HCEC 1CT (cell line): ENCODE measurements around the gene CDK5R1.

Experiments used
- DNase-seq: peaks from one replicate; pipeline ENCODE4 v3.0.0-alpha.2; 2017

CDK5R1 gene

DNA sequence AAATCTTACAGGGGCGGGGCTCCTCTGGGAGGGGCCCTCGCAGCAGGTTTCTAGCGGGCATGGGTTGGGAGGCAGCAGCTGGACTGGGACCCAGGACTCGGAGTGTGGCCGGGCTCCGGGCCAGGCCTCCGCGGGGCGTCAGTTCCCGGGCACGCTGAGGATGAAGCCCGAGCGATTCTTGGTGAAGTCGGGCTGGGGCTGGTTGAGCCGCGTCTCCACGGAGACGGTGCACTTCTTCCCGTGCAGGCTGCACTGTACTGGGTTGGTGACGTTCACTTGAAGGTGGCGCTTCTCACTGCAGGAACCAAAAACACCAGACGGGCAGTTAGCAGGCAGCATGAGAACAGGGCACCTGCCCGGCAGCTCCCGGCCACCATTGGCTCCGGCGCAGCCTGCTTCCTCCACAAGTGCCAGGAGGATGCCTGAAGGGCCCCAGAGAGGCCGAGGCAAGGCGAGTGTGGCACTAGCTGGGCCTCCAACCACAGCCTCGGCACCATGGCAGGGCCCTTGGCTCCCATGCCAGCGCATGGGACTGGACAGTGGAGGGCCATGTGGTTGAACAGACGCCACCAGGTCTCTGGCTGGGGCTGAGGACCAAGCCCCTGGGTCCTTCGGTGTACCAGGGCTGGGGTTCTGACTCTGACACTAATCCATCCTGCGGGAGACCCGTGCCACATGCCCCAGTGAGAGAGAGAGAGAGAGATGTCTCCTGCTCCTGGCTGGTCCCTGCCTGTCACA is 8.0 kb downstream of the CDK5R1 start:
- no peak for DNase-seq

DNA sequence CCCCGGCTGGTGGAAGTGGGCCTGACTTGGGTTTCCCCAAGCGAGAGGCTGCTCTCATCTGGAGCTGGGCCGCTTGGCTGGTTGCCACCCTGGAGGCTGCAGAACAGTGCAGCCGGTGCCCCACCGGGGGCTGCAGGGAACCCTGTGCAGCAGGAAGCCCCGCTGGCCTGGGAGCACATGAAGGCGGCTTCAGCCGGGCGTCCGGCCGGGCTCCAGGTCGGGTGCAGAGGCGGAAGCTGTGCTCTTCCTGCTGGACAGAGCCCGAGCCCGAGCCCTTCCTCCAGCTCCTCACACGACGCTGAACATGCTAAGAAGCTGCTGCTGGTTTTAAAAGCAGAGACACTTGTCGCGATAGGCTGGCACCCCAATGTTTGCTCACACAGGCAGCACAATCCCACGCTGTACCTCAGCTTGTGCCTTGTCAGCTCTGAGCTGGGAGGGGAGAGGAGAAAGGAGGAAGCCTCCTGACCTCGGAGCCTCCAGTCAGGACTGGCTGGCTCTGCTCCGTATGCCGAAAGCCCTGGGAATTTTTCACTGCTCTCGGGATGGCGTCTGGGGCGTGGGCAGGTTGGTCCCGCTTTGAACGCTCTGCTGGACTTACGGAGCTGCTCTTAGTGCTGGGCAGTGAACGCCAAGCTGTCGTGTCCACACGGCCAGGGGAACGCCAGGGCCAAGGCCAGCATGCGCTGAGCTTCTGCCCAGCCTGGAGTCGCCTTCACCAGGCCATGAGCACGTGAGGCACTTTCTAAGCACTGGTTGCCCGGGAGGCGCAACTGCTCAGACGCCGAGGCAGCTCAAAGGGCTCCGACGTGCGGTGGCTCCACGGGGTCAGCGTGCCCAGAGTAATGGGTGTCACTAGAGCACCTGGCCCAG is 8.8 kb downstream of the CDK5R1 start:
- DNase-seq, result no peak

- peak; percentile 90 for DNase-seq
Measured at GRCh38 chr17:32496395-32497073, 9.7 kb downstream of the CDK5R1 start.

- peak; percentile 48 for DNase-seq
Measured at GRCh38 chr17:32497431-32498205, 10.8 kb downstream of the CDK5R1 start.

- DNase-seq, result no peak
Measured at GRCh38 chr17:32498391-32498790, 11.6 kb downstream of the CDK5R1 start.

- DNase-seq, result no peak
Measured at GRCh38 chr17:32502013-32502412, 15.2 kb downstream of the CDK5R1 start.

GRCh38 chr17:32502710-32503109 is 15.9 kb downstream of the CDK5R1 start:
- DNase-seq, result no peak

- peak; percentile 35 for DNase-seq
Measured at GRCh38 chr17:32503251-32504165, 16.7 kb downstream of the CDK5R1 start.

DNA sequence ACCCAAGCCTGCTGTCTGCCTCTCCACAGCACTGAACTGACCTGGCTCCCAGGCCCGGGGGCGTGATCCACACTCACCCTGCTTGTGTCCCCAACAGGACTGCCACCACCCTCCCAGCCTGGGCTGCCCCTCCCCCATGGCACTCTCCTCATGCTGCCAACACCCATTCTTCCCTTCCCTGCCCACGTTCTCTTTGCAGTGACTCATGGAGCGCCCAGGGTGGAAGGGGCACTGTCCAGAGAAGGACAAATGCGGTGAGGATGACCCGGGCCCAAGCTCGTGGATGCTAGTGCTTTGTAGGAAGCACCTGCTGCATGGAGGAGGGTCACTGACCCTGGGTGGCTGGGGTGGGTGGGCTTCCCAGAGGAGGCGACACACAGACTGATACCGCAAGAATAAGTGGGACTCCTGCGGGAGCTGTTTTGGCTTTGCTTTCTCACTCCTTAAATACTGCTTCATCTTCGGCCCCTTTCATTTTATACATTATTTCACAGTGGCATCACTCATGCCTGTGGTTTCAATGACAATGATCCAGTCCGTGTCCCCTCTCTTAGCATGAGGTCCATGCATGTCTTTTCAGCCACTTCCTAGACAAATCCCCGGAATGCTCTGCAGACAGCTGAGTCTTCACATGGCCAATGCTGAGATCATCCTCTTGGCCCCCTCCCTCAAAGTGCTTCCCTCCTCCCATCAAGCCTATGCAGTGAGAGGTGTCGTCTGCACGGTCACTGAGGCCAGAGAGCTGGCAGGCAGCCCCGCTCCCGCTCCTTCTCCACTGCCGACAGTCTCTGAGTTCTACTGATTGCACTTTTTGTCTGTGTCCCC is 17.6 kb downstream of the CDK5R1 start:
- DNase-seq, result no peak

GRCh38 chr17:32508926-32509325 is 22.1 kb downstream of the CDK5R1 start:
- no peak for DNase-seq

- DNase-seq, result no peak
Measured at GRCh38 chr17:32510466-32510865, 23.7 kb downstream of the CDK5R1 start.

DNA sequence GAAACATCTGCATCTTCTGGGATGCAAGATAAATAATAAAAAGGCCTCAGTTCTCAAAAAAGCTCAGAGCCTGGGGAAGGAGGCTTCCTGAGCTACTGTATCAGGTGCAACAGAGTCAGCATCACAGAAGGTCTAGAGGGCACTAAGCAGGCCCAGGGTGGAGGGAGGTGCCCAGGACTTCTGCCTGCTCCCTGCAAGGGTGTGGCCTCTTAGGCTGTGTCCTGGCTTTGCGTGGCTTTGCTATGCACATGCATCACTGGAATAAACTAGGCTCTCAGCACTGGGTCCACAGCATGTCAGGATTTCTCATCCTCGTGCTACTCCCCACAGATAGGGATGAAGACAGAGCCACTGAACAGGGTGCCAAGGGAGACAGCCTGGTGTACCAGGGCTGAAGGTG is 25.5 kb downstream of the CDK5R1 start:
- no peak for DNase-seq

DNA sequence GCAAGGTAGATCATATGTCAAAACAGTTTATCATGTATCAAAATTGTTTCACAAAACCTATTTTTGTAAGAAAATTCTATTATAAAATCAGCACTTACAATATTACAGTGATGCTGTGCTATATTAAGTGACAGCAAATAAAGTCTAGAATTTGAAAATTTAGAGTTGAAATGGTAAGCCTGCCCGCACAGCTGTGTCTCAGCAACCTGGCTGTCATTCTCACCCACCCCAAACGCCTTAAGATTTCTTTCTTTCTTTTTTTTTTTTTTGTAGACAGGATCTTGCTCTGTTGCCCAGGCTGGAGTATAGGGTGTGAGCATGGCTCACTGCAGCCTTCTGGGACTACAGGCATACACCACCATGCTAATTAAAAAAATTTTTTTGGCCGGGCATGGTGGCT is 26.8 kb downstream of the CDK5R1 start:
- DNase-seq, result no peak

GRCh38 chr17:32514606-32515005 is 27.8 kb downstream of the CDK5R1 start:
- DNase-seq, result no peak

DNA sequence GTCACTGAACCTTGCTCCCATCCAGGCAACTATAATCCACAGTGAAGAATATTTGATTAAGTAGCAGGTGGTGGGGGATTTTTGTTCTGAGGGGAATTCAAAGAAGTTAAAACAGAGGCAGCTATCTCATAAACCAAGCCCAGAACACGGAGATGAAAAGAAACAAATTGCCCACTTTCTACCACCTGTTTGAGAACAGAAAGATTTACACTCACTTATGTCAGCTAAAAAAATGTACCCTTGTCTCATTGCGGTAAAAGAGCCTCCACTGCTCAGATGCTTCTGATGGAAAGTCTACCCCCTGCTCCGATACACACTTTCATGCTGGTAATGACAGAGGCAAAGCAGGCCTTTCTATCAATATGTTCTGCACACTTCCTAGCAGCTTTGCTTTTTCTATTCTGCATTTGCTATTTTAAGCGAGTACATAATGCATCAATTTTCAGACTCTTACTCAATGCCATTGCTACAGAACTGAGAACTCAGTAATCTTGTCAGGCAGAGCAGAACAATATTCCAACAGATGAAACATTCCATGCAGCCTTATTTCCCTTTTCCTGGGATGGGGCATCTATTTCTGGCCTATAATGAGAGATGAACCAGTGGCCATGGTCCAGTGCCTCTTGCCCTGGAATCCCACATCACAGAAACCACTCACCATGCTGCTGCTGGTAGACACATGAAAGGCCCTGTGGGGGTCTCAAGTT is 29.0 kb downstream of the CDK5R1 start:
- no peak for DNase-seq

GRCh38 chr17:32516450-32516849 is 29.7 kb downstream of the CDK5R1 start:
- no peak for DNase-seq

GRCh38 chr17:32516940-32517701 is 30.3 kb downstream of the CDK5R1 start:
- no peak for DNase-seq

DNA sequence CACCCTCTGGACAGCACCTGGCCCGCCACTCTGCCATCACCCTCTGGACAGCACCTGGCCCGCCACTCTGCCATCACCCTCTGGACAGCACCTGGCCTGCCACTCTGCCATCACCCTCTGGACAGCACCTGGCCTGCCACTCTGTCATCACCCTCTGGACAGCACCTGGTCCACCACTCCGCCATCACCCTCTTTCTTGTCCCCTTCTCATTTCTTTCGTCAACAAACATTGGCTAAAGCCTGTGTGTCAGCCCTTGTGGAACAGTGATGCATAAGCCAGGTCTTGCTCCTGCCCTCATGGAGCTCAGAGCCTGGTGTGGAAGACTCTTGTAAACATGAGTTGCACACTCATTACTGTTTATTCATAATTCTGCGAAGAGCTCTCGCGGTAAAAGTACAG is 31.2 kb downstream of the CDK5R1 start:
- no peak for DNase-seq

DNA sequence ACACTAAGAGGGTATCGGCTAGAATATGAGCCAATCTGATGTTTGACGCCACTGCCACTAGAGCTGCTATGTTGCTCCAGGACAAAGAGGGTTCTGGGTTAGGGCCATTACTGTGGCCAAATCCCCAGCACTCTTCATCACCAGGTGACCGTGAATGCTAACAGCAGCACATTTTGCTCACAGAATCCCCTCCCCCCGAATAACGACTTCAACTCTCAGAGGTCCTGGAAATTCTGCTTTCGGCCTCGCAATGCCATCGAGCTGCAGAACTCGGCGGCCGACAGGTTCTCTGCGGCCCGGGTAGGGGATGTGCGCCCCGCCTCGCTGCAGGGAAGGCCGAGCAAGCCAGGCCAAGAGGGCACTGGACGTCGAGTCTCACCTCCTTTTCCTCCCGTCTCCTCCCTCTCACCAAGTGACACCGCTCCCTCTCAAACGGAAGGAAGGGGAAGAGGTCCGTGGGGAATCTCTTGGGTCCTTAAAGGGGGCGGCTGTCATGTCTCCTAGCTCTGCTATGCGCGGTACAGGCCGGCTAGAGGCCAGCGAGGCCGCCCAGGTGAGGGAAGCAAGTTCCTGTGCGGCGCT is 31.9 kb downstream of the CDK5R1 start:
- no peak for DNase-seq
